Hematopoietic multipotent progenitor cell treated with erythropoietin and hydrocortisone succinate and interleukin-3 and kit ligand, for 4 days (in vitro differentiated cells): ENCODE measurements around the gene ZPLD1.

ENCODE experiments used
- DNase-seq: peaks from one replicate; pipeline ENCODE4 v3.0.0-alpha.2; 2015

ZPLD1 gene

GRCh38 chr3:102471001-102471400 is 36.2 kb downstream of the ZPLD1 start:
- DNase-seq = peak; percentile 5

DNA sequence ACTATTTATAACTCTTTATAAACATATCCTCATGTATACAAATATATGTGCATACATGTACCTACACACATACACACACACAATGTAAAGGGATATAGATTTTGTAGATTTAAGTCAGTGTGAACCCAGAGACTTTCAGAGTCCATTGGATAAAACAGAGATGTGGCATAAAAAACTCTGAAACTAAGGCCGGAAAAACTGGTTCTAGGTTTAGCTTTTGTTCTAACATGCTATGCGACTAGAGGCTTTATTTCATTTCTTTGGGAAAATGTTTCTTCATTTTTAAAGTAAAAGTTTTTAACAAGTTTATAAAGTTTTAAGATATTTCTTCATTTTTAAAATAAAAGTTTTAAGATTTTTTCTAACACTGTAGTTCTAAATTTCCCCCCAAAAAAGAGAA is 36.7 kb downstream of the ZPLD1 start:
- DNase-seq = no peak

DNA sequence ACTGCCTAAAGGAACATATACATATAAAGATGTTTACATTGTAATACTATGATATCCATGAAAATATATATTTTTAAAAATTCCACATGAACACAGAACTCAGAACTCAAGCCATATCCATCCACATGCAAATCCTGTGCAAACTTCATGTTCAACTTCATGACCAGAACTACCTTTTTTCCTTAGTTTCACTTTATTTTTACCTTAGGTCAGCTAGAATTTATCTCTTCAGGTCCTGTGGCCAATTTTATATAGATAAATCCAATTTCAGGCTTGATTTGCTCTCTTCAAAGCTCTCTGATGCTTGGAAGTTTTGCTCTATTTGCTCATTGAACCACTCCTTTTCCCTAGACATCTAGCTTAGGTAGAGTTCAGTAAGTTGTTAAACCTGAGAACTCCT is 38.8 kb downstream of the ZPLD1 start:
- no peak for DNase-seq

- DNase-seq = no peak
These were observed 39.4 kb downstream of the ZPLD1 start for GRCh38 chr3:102474207-102474606.

DNA sequence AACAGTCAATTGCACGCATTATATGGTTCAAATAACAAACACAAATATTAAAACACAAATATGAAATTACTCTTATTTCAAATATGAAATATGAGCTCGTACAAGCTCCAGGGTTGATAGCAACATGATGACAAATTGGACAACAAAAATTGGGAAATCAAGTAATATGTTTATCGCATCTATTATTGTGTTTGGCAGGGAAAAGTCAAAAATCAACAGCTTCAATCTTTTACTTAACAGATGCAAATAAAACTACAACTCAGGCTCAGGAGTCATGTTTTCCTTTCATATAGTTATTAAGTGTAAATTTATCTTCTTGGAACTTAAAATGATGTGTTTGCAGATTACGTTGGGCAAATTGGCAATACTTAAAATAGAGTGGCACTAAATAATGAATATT is 41.4 kb downstream of the ZPLD1 start:
- DNase-seq = no peak

DNA sequence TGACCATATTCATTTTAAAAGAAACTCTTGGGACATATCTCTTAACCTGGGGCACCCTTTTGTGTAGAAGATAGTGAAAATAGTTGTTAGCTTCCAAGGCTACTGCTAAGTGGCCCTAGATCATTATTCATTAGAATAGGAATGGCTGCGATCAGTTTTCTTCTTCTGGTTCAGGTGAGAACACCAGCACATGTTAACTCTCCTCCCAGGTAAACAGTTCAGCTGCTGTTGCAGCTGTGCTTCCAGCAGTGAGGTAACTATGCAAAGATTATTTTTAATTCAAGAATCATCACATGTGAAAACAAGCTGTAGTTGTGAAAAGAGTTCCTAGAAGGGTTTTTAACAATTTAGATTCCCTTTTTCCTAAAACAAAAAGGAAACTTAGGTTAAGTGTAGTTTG is 43.3 kb downstream of the ZPLD1 start:
- DNase-seq = no peak

DNA sequence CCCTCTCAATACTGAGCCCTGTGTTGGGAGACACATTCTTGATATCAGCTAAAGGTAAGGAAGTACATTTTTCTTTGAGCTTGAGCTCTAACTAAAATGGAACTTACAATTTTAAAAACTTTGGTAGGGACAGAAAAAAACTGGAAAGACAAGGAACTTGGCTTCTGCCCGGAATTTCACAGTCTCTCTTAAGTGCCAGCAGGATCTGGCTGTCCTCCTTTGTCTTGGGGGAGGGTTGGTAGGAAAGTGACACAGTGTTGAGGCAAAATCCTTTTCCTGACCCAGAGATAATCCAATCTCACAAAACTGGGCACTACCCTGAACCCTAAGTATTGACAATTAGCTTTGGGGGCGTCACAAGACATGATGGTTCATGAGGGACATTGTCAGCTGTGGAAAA is 45.3 kb downstream of the ZPLD1 start:
- DNase-seq = no peak

DNA sequence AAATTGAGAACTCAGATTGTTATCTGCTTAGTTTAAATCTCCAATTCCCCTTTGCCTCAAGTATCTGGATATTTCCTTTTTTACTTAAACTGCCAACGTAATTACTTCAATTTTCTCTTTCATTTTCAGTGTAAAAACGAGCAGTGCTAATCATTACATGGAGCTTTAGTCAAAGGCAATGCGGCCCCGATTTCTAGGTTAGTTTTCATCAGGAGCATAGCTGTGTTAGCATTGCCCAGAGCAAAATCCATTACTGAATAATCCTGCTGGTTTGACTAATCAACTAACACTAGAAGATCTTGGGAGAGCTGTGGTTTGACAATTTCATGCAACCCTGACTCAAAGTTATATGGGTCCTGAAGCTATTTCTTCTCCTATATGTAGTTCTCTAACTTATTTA is 46.2 kb downstream of the ZPLD1 start:
- DNase-seq = no peak

DNA sequence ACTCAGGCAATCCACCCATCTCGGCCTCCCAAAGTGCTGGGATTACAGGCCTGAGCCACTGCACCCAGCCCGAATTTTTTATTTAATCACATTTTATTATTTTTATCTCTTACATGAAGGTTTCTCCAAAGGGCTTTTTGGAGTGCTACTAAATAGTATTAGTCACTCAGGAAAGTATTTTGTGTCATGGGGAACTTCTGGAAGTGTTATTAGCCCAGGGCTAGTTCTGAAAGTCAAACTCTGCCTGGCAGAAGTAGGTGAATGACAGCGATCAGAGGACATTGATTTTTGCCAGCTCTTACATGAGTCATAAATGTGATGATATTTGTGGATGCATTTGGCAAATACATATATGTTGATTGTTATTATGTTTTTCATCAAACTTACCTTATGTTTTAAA is 48.7 kb downstream of the ZPLD1 start:
- DNase-seq = no peak

- DNase-seq = no peak
These were observed 49.5 kb downstream of the ZPLD1 start for GRCh38 chr3:102484363-102484762.

DNA sequence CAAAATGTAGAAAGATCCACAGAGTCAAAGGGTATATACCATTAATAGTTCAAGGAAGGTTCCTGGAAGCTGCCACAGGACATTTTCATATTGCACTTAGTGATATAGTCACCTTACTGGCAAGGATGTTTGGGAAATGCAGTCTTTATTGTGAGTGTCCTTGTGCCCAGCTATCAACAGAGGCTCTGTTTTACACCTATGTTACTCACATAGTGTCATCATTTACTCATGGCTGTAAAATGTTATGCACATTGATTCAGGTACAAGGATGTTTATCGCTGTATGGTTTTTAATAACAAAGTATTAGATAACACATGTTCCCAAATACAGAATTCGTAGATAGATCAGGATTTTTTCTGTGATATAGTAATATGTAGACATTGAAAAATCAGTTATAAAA is 50.9 kb downstream of the ZPLD1 start:
- DNase-seq = no peak

GRCh38 chr3:102488331-102488730 is 53.5 kb downstream of the ZPLD1 start:
- no peak for DNase-seq

- no peak for DNase-seq
These were observed 57.5 kb downstream of the ZPLD1 start for GRCh38 chr3:102492300-102492699.

GRCh38 chr3:102497571-102497970 is 62.8 kb downstream of the ZPLD1 start:
- DNase-seq = no peak

DNA sequence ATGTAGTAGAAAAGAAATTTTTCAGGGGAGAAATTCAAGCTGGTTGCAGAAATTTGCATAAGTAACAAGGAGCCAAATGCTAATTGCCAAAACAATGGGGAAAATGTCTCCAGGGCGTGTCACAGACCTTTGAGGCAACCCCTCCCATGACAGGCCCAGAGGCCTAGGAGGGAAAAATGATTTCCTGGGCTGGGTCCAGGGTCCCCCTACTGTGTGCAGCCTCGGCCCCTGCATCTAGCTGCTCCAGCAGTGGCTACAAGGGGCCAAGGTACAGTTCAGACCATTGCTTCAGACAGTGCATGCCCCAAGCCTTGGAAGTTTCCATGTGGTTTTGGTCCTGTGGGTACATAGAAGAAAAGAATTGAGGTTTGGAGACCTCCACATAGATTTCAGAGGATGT is 70.7 kb downstream of the ZPLD1 start:
- DNase-seq = no peak

GRCh38 chr3:102510663-102511062 is 75.8 kb downstream of the ZPLD1 start:
- no peak for DNase-seq

GRCh38 chr3:102511168-102511567 is 76.4 kb downstream of the ZPLD1 start:
- DNase-seq = no peak

GRCh38 chr3:102511639-102512038 is 76.8 kb downstream of the ZPLD1 start:
- no peak for DNase-seq

GRCh38 chr3:102512734-102513504 is 78.1 kb downstream of the ZPLD1 start:
- no peak for DNase-seq

GRCh38 chr3:102514241-102514640 is 79.4 kb downstream of the ZPLD1 start:
- no peak for DNase-seq

DNA sequence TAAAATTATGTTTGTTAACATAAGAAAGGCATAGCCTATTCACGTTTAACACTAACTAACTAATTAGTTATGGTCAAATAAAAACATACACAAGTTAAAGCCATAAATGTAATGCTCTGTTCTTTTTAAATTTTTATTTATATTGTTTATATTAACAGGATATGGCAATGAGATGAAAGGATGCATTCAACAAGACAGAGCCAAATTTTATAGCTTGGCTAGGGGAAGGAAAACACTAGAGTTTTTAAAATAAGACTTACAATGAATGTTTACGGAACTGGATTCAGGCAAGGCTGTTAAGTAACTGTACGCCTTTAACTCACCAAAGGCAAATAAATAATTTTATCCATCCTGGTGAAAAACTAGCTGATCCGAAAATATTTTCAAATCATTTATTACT is 86.4 kb downstream of the ZPLD1 start:
- no peak for DNase-seq

DNA sequence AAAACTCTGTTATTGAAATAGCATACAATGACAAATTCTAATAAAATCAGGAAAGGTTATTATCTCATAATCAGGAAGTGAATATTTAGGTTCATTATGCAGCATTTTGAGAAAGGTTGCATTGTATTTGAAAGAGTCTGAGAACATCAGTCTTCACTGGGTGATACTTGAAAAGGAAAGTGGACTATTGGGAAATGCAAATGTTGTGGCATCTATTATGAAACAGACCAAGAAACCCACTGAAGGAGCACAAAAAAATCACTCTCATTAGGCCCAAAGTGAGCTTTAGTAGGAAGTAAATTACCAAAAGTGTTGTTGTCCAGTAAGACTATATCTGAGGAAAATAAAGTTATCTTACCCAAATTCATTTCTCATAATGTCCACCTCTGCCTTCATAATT is 90.8 kb downstream of the ZPLD1 start:
- peak; percentile 30 for DNase-seq

DNA sequence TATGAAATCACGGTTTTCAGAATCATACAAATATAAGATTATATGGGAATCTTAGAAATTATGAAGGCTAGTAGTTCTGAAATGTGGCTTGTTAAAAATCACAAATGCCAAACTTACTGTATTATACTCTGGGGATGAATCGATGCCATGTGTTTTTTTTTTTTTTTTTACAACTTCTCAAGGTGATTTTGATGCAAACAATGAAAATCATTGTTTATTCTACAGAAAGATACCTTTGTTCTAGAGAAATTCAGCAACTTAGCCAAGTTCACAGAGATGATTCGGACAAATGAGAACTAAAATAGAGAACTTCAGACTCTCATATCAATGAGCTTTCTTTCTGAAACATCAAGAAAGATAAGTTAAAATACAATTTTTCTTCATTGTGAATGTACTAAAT is 92.0 kb downstream of the ZPLD1 start:
- no peak for DNase-seq

GRCh38 chr3:102528727-102529126 is 93.9 kb downstream of the ZPLD1 start:
- no peak for DNase-seq
